HK-2 (cell line): ENCODE results near the gene BABAM2.
A peak's percentile ranks its signal among the peaks of the same experiment; 100 is the strongest.

Experiments used
- DNase-seq: peaks from one replicate; pipeline ENCODE4 v3.0.0-alpha.2; 2018; ENCODE audit not compliant: unreplicated experiment

BABAM2 gene

DNA sequence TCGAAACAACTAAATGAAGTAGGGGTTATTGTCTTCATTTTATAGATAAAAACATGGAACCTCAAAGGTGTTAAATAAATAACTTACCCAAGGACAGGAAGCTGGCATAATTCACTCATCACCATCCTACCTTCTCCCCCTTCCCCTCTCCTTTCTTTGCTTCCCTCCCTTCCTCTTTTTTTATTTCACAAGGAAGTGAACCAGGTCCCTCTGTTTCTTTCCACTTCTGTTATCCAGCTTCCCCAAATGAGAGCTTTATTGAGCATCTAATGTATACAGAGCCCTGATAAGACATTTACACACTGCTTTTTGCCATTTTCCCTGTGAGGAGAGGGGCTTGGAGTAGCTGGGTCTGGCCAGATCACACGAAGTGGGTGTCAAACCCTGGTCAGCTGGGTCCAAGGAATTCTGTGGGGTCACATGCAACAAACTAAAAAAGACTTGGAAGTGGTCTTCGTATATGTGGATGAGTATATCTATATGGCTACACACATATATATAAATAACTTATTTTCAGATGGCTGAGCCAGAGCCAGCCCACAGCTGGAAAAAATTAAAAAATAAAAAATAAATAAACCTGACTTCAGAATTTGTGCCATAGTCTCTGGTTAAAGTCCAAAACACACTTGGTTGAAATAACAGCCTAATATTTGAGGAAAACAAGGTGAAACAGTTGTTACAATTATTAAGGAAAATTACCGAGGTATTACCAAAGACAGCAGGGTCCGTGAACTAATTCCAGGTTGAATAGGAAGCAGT is 452.8 kb downstream of the BABAM2 start:
- DNase-seq = no peak

DNA sequence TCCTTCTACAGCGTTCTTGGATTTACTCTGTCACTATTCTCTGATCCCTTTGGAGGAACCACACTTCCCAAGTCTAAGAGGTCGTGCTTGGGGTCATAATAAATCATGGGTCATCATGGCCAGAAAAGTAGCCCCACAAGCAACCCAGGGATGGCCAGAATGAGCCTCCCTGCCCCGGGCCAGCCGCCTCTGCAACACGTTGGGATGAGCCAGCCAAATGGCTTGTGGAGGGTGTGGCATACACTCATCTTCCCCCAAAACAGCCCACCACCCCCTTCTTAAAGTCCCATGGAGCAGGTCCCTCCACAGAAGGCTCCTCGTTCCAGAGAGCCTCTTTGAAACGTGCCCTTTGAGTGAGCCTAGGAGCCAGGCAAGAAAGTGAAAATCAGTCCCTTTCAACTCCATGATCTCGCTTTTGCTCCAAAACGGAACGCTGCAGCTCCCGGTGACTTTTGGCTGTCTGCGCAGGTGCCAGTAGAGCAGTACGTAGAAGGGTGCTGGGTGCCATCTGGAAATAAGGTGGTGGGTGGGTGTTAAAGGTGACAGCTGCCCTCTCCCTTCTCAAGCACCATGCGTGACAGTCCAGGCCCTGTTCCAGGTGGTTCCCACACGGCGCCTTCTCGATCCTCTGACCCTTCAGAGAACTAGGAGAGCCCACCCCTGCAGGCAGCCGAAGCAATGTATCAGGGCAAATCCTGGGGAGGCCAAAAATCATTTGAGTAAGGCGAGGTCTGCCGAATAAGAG is 453.6 kb downstream of the BABAM2 start:
- DNase-seq = no peak

DNA sequence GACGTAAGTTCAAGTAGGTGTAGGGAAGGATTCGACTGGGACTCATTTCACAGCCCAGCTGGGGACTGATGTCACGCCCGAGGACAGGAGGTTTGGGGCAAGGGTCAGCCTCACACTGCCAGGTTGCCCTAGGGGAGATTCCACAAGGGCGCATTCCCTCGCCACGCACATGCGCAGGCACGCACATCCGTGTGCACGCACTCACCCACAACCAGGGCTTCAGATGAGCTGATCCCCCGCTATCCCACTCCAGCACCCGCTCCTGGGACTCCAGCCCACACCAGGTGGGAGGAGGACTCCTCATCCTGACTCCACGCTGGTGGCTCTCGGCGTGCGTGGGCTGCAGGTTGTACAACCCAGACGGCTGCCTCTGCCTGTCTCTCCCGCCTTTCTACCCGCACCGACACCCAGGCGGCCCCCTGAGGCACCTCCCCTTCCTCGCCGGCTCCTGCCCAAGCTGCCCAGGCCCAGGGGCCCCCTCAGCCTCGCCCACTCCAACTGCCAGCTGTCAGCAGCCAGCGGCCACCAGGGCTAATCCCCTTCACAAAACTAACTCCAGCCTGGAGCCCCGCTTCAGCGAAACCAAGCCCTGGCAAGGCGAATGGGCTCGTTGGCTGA is 454.3 kb downstream of the BABAM2 start:
- DNase-seq = no peak

DNA sequence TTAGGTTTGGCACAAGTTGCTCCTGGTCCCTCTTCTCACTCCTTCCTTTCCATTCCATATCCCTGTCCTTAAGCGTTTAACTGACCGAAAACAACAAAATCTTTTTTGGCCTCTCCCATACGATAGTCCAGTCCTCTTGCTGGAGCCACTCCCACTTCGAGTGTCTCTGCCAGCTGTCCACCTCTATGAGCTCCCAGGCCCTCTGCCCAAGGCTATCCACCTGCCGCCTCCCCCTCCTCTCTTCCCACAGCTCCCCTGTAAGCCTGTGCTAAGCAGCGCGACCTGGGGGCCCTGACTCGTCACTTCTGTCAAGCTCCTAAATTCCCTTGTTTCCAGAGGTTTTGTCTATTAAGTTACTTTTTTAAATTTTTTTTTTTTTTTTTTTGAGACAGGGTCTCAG is 455.1 kb downstream of the BABAM2 start:
- DNase-seq = no peak

DNA sequence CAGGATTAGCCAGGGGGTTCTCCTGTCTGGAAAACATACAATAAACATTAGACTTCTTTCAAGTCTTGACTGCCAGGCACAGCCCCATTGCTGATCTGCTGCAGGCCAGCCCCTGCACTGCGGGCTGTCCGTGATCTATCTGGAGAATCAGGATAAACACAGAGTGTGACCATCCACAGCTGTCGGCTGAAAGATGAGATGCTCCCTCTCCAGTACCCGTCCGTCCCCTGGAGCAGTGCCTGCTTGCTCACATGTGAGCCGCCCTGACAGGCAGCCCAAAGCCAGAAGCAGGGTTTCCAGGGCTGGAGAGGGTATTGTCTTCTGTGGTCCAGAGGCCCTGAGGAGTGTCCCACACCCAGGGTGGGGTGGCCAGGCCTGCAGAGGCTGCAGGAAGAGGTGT is 456.1 kb downstream of the BABAM2 start:
- no peak for DNase-seq

DNA sequence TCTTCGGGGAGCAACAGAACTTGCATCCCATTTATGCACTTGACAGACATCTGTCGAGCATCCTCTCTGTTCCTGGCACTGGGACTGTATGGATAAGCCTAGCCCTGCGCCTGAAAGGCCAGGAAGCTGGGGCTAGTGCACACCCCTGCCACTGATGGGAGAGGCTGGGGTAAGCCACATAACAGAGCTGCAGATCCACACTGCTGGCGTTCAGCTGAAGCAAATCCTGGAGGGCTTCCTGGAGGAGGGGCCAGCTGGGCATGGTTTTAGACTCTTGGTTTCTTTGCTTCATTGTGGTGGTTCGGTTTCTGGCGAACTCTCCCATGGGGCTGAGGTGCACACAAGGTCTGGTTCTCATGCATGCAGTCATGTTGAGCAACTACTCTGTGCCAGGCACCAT is 456.7 kb downstream of the BABAM2 start:
- no peak for DNase-seq

DNA sequence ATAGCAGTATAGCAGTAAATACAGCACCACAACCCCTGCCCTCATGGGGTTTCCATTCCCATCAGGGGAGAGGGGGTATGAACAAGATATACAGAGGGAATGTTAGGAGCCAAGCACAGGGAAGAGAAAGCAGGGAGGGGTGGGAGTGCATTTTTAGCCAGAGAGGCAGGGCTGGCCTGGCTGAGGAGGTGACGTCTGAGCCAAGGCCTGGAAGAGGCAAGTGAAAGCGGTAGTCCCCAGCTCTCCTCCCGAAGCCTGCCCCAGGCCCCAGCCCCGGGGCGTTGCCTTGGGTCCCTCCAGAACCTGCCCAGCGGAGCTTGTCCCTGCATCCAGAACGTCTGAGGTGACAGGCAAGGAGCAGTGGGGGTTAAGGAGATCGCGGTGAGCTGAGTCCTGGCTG is 457.1 kb downstream of the BABAM2 start:
- no peak for DNase-seq

DNA sequence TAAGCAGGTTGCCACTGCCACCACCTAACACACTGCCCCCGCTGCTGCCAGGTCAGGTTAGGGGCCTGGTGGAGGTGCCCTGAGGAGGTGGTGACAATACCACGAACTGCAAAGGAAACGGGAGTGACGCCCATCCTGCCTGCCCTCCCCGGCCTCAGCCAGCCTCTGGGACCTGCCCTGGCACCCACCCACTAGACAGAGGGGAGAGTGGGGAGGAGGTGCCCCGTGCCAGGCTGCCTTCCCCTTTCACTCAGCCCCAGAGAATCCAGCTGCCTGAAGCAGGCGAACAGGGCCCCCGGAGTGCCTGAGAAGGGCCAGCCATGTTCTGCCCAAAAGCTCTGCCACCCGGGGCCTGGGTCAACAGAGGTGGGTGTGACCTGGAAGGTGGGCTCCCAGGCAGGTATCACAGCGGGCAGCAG is 457.6 kb downstream of the BABAM2 start:
- DNase-seq = no peak

DNA sequence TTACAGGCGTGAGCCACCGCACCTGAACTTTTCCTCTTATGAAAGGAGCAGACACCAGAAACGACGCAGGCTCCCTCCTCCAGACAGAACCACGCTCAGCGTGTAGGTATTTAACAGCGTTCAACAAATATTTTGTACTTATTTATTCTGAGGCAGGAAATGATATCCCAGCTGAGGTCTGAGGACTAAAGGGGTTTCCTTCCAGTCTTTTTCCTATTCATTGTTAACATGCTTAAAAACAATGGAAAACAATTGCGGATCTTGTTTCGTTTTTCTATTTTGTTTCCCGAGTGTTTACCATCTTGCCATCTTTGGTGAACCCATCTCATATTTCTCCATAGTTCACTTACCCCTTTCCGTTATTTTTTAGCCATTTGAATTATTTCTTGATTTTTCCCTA is 458.4 kb downstream of the BABAM2 start:
- DNase-seq = no peak

DNA sequence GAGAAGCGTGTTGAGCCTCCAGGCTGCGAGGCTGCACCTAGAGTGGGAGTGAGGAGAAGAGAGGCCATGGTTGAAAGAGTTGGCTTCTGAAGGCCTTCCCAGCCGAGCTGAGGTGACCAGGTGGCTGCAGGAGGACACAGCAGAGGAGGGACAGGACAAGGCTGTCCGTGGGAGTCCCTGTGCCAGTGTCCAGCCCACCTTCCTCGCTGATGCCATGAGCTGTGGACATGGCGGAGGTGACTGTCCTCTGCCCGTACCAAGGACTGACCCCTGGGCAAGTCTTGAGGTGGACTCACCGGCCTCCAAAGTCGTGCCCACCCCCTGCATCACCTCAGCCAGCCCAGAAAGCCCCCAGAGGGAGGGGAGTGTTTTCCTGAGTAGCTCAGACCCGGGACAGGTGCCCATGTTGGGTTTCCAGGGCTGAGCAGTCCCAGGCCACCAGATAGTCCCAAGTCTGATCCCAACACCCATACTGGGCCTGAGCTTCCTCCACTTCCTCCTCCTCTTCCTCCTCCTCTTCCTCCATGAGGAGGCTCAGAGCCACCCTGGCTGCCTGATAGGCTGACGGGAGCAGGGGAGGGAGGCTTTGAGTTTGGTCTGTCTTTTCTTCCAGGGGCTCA is 459.1 kb downstream of the BABAM2 start:
- DNase-seq = no peak

DNA sequence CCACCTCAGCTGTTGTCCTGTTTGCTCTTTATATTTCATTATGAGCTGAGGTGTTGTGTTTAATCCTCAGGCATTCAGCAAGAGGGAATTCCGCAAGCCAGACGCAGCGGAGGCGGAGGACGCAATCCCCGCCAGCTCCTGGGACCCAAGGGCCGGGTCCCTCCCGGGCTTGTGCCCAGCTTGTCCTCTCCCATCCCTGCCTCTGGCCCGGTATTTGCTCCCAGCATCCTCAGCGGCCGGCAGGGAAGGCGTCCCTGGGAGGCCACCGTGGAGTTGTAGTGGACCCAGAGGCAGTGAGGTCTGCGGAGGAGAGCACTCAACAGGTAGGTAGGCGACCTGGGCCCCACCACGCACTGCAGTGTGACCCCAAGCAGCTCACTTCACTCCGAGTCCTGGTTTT is 459.7 kb downstream of the BABAM2 start:
- no peak for DNase-seq

DNA sequence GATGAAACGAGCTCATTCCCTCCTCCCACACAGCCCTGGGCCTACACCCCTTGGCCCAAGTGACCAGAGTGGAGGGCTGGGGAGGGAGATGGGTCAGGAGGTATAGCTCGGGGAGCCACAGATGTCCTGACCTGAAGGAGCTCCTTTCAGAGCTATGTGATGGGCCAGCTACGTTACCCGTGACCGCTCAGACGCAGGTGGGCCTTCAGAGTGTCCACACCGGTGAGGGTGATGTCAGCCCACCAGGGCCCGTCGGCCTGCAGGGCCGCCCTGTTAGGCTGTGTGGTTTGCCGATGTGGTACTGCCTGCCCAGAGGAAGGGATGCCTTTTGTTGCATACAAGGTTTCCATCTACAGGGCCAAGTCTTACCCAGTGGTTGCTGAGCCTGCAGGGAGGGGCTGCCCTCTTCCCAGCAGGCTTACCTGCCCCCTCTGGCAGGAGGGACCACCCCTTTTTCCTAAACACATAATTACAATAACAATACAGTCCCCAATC is 460.3 kb downstream of the BABAM2 start:
- no peak for DNase-seq

DNA sequence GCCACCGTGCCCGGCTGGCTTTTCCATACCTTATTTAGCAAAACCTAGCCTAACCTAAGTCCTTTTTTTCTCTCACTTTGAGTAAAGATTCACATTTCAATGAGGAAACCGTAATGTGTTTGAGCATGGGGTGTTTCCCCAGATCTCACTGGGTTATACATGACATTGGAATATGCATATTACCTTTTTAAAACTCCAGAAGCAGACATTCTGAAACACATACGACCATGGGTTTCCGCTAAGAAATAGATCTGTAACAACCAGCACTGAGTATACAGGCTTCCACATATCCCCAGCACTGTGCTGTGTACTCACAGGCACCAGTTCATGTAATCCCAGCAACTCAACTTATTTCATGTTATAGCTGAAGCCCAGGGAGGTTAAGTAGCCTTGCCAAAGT is 461.1 kb downstream of the BABAM2 start:
- DNase-seq = no peak

DNA sequence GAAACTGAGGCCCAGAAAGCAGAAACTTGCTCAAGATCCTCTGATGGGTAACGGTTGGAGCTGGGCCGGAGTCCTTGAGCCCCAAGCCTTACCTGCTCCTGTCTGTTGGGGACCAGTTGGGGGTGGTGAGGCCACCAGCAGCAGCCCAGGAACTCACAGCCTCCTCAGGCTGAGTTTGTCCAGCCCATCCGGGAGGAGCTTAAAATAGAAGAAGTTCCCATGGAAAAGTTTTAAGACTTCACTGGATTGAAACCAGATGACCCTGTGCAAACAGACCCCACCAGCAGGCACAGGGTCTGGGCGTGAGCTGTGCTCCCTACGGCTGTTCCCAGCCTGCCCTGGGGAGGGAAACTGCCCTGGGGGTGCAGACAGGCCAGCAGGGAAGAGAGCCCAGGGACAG is 461.6 kb downstream of the BABAM2 start:
- no peak for DNase-seq

DNA sequence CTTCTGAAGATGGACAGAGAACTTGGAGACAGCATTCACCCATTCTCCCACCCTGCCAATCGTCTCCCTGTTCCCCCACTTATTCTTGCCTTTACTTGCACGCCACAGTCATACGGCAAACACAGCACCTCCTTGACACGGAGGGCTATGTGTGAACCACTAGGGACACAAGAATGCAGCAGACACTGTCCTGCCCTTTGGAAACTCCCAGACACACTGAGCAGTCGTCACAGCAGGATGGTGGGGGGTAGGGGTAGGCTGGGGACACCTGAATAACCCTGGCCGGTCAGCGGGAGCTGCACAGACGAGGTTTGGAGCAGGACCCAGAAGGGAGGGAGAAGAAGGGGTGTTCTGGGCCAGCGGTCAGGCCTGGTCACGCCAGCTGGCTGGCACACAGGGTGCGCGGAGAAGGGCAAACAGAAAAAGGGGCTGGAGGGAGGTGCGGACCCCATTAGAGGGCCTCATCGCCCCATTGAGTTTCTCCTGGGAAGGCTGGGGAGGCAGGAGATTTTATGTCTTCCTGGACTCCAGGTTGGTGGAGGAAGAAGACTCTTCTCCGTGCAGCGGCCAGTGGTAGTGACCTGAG is 462.2 kb downstream of the BABAM2 start:
- DNase-seq = no peak

DNA sequence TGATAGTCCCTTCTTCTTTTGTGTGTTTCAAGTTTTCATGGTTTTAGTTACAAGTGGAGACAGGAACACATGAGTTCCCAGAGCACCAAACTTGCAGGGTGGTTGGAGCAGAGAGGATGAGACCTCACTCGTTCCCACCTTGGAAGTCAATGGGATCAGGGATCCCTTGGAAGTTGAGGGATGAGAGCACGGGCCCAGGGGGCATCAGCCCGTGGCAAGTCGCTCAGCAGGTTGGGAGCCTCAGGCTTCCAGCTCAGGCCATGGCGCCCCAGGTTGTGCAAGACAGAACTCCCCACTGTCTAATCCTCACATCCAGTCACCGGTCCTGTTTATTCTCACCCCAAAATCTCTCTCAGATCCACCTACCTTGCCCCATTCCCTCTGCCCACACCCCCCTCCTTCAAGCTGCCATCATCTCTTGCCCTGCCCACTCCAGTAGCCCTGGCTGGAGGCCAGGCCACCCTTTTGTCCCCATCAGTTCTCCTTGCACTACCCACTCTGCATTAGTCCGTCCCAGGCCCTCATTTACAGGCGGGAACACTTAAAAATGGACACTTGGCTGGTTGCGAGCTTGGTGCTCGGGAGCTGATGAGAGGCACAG is 464.5 kb downstream of the BABAM2 start:
- no peak for DNase-seq

DNA sequence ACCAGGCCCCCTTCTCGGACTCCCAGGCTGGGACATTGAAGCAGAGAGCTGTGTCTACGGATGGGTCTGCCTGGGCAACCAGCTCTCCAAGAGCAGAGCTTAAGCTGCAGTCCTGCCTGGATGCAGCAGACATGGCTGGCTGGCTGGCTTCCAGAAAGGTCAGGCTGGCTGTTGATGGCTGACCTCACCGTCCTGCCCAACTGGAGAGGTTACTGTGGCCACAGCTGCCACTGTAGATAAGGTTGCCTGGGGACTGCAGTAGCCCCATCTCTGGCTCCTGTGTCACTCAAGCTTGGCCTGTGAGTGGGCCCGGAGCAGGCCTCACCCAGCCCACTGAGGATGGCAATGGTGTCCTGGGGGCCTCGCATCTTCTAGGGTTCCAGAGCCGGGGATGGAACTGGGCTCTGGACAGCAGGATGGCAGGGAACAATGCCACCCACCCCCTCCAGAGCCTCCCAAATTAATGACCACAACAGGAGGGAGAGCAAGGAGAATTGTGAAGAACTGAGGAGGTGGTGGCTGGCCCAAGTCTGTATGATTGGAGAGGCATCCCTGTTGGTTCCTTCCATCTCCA is 465.1 kb downstream of the BABAM2 start:
- no peak for DNase-seq

DNA sequence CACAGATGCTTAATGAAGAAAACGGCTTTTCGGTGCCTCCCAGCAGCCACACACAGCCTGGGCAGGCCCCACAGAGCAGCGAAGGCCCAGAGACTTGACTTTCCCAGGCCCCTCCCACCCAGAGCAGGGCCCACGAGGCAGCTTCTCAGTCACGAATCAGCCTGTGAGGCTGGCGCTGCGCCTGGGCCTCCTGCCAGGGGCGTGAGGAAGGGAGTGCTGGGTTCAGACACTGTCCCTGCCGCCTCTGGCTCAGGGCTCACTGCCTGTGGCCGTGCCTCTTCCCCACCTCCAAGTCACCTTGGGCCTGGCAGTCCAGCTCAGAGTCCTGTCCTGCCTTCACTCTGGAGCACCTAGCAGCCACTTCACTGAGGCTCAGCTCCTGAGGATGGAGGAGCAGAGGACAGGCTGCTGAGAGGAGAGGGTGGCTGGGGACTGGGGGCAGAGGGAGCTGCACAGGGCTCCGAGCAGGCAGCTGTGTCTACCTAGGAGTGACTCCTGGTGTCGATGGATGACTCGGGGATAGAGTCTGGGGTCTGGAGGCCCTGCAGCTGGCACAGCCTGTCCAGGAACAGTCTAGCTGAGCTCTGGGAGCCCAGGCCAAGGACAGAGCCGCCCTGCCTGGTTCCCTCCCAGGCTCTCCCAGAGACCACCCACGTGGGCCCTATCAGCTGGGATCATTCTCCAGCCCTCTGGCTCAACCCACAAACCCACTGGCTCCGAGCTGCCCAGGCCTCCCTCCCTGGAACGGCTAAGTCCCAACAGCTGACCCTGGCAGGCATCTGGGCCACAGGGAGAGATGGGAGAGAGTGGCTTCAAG is 465.8 kb downstream of the BABAM2 start:
- peak; percentile 72 for DNase-seq

DNA sequence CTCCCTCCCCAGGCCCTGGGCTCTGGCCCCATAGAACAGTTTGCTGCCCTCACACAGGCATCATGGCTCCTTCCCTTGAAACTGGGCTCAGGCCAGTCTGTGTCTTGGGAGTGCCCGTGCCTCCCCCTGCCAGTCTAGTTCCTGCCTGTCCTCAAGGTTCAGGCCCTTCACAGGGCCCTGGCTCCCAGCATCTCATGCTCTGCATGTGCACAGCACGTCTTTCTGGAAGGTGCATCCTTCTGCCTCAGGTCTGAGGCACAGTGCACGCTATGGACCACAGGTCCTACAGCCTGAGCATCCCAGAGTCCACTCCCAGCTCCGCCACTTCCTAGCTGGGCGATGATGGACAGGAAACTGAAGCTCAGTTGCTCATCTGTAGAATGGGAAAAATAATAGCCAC is 466.5 kb downstream of the BABAM2 start:
- DNase-seq = no peak

DNA sequence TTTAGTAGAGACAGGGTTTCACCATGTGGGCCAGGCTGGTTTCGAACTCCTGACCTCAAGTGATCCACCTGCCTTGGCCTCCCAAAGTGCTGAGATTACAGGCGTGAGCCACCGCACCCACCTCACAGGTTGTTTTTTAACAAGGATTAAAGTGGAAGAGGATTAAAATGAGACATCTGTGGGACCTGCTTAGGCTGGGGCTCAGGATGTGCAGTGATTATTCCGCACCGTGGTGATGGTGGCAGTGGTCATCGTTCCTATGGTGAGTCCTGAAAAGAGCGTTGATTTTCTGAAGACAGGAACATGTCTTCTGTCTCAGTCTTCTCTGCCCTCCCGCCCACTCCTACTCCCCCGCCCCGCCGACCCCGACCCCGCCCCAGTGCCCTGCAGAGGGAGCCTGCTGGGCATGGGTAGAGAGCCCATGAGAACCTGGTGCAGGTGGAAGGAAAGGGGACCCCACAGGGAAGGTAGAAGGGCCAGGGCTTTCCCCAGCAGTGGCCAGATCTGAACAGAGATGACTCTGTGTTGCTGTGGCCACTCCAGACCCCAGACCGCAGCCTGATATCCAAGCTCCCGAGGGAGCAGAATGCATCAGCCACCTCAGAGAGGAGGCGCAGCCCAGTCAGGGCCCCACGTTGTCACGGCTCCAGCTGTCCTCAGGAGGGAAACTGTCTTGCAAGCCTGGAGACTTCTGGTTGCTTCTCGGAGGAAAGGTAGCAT is 467.6 kb downstream of the BABAM2 start:
- DNase-seq = no peak
